GM21360 (cell line): ENCODE measurements around the gene DCUN1D4.

Source experiments
- ATAC-seq: cut with Tn5 transposase; IDR thresholded peaks from one replicate; pipeline ENCODE4 v1.9.1; 2021; ENCODE audit warnings: mild to moderate bottlenecking, moderate library complexity; ENCODE audit not compliant: unreplicated experiment

The DCUN1D4 gene

GRCh38 chr4:51960486-51960885 lies 117.5 kb downstream of the DCUN1D4 start:
- no peak for ATAC-seq

GRCh38 chr4:51963841-51964517 lies 121.0 kb downstream of the DCUN1D4 start:
- ATAC-seq = no peak

GRCh38 chr4:51965862-51966261 lies 122.9 kb downstream of the DCUN1D4 start:
- no peak for ATAC-seq
